ENCODE data around the gene GNPAT.

GNPAT gene

GRCh38 chr1:231311720-231312431 lies 70.9 kb downstream of the GNPAT start:
- no peaks in the 10 kb centered on the region for H3K36me3 ChIP-seq (replicated peaks; ENCODE audit: low read depth, low read length)
- no peaks in the 10 kb centered on the region for H3K79me2 ChIP-seq (ENCODE audit: low read length)
- no peak overlapping the region for H3K9ac ChIP-seq (ENCODE audit: low read length)
- H2AFZ ChIP-seq (ENCODE audit: low read depth, low read length), result no peak overlapping the region
- TF ChIP-seq CTCF (IDR thresholded peaks at IDR 0.05; ENCODE audit: low read depth, low read length) (no peak), EZH2phosphoT487 (IDR thresholded peaks at IDR 0.05; ENCODE audit: low read depth) (no peak)
- no peak overlapping the region for H3K4me3 ChIP-seq (ENCODE audit: low read length)
- no peaks in the 10 kb centered on the region for H4K20me1 ChIP-seq (ENCODE audit: insufficient read depth, low read length)
- H3K4me1 ChIP-seq (ENCODE audit: low read length), result no peaks in the 10 kb centered on the region
- no peak overlapping the region for H3K4me2 ChIP-seq (ENCODE audit: low read length)
- no peaks in the 10 kb centered on the region for H3K27me3 ChIP-seq (ENCODE audit: low read depth, low read length)
- no peaks in the 10 kb centered on the region for H3K9me3 ChIP-seq (ENCODE audit: insufficient read depth, low read length)
- H3K27ac ChIP-seq (ENCODE audit: low read length), result no peak overlapping the region

- no peak for TF ChIP-seq CTCF (IDR thresholded peaks at IDR 0.05; ENCODE audit: low read depth, low read length)
- TF ChIP-seq EZH2phosphoT487 (IDR thresholded peaks at IDR 0.05; ENCODE audit: low read depth), result no peak
- H3K4me3 ChIP-seq (ENCODE audit: low read length), result no peak overlapping the region
- H3K4me1 ChIP-seq (ENCODE audit: low read length), result no peaks in the 10 kb centered on the region
- H4K20me1 ChIP-seq (ENCODE audit: insufficient read depth, low read length), result no peaks in the 10 kb centered on the region
- no peak overlapping the region for H3K9ac ChIP-seq (ENCODE audit: low read length)
- H3K36me3 ChIP-seq (replicated peaks; ENCODE audit: low read depth, low read length), result no peaks in the 10 kb centered on the region
- no peaks in the 10 kb centered on the region for H3K79me2 ChIP-seq (ENCODE audit: low read length)
- no peaks in the 10 kb centered on the region for H3K9me3 ChIP-seq (ENCODE audit: insufficient read depth, low read length)
- no peaks in the 10 kb centered on the region for H3K27me3 ChIP-seq (ENCODE audit: low read depth, low read length)
- no peak overlapping the region for H2AFZ ChIP-seq (ENCODE audit: low read depth, low read length)
- no peak overlapping the region for H3K4me2 ChIP-seq (ENCODE audit: low read length)
- no peak overlapping the region for H3K27ac ChIP-seq (ENCODE audit: low read length)
Measured at GRCh38 chr1:231312432-231312788, 71.4 kb downstream of the GNPAT start.

GRCh38 chr1:231313661-231314060 lies 72.6 kb downstream of the GNPAT start:
- TF ChIP-seq EZH2phosphoT487 (IDR thresholded peaks at IDR 0.05; ENCODE audit: low read depth), result no peak
- TF ChIP-seq CTCF (IDR thresholded peaks at IDR 0.05; ENCODE audit: low read depth, low read length), result no peak
- Histone ChIP-seq H3K79me2 (ENCODE audit: low read length) (no peaks in the 10 kb centered on the region), H3K9ac (ENCODE audit: low read length) (no peak overlapping the region), H3K4me1 (ENCODE audit: low read length) (no peaks in the 10 kb centered on the region), H3K27me3 (ENCODE audit: low read depth, low read length) (no peaks in the 10 kb centered on the region), H3K4me2 (ENCODE audit: low read length) (no peak overlapping the region), H3K9me3 (ENCODE audit: insufficient read depth, low read length) (no peaks in the 10 kb centered on the region), H3K4me3 (ENCODE audit: low read length) (no peak overlapping the region), H3K36me3 (replicated peaks; ENCODE audit: low read depth, low read length) (no peaks in the 10 kb centered on the region), H4K20me1 (ENCODE audit: insufficient read depth, low read length) (no peaks in the 10 kb centered on the region), H3K27ac (ENCODE audit: low read length) (no peak overlapping the region), H2AFZ (ENCODE audit: low read depth, low read length) (no peak overlapping the region)

- Histone ChIP-seq H3K27me3 (ENCODE audit: low read depth, low read length) (no peaks in the 10 kb centered on the region), H3K4me3 (ENCODE audit: low read length) (no peak overlapping the region), H3K9ac (ENCODE audit: low read length) (no peak overlapping the region)
Measured at GRCh38 chr1:231315887-231316286, 74.9 kb downstream of the GNPAT start.

More at GRCh38 chr1:231315887-231316286, 74.9 kb downstream of the GNPAT start:
- H3K36me3 ChIP-seq (replicated peaks; ENCODE audit: low read depth, low read length), result no peaks in the 10 kb centered on the region
- 0 out of 2 replicates have a peak overlapping the region, but pooled peaks have one; percentile 17 for H2AFZ ChIP-seq (ENCODE audit: low read depth, low read length)
- no peak overlapping the region for H3K27ac ChIP-seq (ENCODE audit: low read length)
- H3K4me2 ChIP-seq (ENCODE audit: low read length), result no peak overlapping the region
- H3K9me3 ChIP-seq (ENCODE audit: insufficient read depth, low read length), result no peaks in the 10 kb centered on the region
- no peaks in the 10 kb centered on the region for H4K20me1 ChIP-seq (ENCODE audit: insufficient read depth, low read length)
- H3K4me1 ChIP-seq (ENCODE audit: low read length), result no peaks in the 10 kb centered on the region
- H3K79me2 ChIP-seq (ENCODE audit: low read length), result no peaks in the 10 kb centered on the region
- TF ChIP-seq EZH2phosphoT487 (IDR thresholded peaks at IDR 0.05; ENCODE audit: low read depth) (no peak), CTCF (IDR thresholded peaks at IDR 0.05; ENCODE audit: low read depth, low read length) (peak; percentile 92)

Data from OCI-LY3 (cell line).